Mucosa of gallbladder (tissue), 1 donor: ENCODE measurements around the gene SUSD1. TPM values are rescaled to one million over a fixed set of nuclear protein-coding genes. Genes with fewer than 3 reads are reported as not detected.
"Not testable (repeated sequence)": the region's sequence is repeated elsewhere in the genome, so short reads cannot be mapped to it uniquely, and the experiment has no call there.

Experiments
- DNase-seq: peaks from one replicate; pipeline ENCODE4 v3.0.0-alpha.2; 2020; ENCODE audit warnings: low spot score
- total RNA-seq: library from RNA; stranded (reverse); gene quantifications from one replicate; pipeline ENCODE4 v1.2.1, GENCODE V29; 2021
- donor health status: DM: no; HTN: no; CAD: no.

The SUSD1 gene
- total RNA-seq, 1 donor from 2014 or later: 20.5 TPM

DNA sequence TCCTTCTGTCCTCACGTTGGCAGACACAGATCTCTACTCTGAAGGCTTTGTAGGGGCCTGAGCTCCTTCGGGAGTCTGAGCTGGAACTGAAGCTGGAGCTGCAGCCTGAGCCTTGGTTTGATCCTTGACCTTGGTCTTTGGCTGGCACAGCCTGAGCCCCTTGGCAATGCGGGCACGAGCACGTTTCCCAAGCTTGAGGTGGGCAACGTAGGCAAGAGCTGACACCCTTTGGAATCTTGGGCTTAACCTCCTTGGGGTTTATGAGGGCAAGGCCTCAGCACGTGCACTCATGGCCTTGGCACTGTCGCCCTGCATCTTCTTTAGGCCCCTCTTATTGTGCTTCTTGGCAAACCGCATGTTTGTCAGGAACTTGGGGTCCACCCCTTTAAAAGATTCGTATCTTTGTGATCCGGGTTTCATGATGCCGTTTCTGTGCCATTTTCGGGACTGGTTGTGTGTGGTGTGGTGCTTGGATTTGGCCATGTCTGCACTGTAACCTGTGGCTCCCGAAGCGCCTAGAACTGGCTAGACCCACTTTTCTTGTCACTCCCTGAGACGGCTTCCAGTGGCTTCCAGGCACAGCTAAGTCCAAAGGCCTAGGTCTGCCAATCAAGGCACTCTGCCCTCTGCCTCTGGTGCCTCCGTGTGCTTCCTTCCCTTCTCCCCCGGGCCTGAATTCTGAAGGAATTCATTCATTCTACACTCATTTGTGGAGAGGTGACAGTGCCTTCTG lies 1.4 kb downstream of the SUSD1 start:
- DNase-seq: no peak

DNA sequence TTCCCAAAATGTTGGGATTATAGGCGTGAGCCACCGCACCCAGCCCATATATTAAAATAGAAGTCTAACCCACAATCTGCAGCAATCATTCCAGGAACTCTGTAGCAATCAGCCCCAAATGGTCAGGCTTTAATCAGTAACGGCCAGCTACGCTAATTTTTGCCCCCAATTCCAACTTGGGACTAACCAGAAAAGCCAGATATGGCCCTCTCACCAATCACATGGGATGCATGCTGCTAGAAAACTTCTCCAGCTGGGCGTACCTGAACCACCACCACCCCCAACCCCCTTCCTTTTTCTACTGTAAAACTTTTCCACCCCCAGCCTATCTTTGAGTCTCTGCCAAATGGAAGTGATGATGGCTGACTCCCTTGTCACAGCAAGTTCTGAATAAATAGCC lies 4.1 kb downstream of the SUSD1 start:
- DNase-seq: no peak

GRCh38 chr9:112170235-112170634 lies 4.9 kb downstream of the SUSD1 start:
- DNase-seq: peak; percentile 75

GRCh38 chr9:112169368-112169767 lies 5.7 kb downstream of the SUSD1 start:
- DNase-seq: no peak

DNA sequence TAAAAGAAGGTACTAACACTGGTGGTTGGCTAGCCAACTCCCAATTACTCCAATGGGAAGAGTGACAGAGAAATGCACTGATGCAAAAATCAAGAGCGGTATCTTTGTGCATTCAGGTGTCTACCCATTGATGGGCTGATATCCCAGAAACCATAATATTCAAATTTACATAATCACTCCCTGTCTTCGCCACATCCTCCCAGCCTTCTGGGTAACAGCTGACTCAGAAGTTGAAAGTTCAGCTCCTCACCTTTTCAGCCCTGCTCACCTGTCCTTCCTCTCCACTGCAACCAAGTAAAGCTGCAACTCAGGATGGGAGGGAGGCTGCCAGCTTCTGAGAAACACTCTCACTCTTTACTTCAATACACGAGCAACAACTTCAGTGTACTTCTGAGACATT lies 6.9 kb downstream of the SUSD1 start:
- no peak for DNase-seq

DNA sequence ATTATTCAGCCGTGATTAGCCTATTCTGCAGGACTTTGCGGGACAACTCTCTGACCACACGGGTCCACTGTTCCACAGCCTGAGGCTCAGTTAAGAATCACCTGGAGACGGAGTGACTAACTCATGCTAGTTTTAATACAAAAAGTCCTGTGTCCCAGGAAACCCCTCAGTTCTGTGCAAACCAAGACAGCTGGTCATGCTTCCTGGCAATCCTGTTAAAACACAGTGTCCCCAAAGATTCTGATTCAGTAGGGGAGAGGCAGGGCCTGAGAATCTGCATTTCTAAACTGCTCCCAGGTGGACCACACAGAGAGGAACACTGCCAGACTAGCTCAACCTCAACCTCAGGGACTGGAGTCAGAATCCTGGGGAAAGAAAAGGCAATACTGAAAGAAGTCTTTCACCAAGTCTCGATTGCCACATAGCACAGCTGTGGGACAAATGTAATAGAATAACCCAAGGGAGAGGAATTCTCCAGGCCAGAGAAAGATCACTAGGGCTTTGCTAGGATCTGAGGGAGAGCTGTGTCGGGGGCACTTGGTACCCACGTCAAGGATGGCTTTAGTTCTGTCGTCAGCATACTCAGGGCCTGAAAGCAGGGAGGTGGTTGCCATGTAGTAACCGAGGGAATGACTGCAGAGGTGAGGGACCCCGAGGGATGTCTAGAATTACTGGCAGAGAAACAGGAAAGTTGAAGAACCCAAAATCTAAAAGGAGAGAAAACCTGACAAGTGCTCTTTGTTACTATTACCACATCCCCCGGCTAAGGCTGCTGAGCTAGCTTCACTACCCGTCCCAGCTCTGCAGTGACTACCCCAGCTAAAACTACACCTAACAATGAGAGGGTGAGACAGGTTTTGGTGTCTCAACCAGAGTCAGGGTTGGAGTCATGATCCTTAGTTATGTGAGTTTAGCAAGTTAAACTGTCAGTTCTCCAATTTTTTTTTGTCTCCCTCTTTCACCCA lies 8.6 kb downstream of the SUSD1 start:
- DNase-seq: no peak

- DNase-seq: no peak
Observed at GRCh38 chr9:112162621-112163413, 12.3 kb downstream of the SUSD1 start.

DNA sequence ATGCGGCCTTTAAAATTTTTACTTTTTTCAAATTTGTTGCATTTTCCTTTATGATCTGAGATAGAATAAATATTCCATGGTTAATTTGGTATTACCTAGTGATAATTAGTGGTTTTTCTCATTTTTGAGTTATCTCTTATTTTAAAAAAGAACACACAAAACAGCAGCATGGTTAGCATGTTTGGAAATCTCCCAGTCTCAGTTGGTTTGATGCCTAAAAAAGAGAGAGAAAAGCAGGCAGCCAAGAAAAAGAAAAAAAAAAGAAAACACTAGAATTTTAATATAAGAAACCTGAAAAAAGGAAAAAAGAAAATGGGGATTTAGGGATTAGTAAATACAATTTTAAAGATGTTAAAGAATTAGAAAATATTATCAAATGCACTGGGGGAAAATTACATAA lies 15.3 kb downstream of the SUSD1 start:
- no peak for DNase-seq

DNA sequence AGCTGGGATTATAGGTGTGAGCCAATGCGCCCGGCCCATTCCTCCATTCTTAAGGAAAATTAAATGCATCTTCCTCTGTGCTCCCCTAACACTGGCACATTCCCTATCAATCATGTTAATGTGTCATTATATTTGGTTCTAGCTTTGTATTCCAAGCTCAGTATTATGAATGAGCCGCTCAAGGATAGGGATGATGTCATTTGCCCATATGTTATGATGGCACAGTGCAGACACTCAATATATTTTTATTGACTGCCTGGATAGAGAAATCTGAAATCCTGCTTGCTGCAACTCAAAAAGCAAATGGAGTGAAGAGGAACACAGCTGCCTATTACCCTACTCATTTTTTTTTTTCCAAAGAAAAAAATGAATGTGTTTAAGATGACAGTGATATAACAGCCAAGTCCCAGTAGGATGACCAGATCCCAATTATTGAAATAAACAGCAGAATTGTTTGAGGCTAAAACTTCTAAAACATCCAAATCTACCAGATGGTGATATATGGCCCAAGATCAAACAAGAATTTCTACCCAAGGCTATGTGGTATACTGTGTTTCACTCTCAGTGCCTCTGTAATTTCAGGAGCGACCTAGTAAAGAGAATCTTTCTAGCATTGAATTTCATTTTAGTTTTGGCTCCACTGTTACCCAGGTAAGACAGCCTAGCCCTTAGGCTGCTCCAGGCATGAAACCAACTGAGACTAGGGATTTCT lies 16.3 kb downstream of the SUSD1 start:
- no peak for DNase-seq

DNA sequence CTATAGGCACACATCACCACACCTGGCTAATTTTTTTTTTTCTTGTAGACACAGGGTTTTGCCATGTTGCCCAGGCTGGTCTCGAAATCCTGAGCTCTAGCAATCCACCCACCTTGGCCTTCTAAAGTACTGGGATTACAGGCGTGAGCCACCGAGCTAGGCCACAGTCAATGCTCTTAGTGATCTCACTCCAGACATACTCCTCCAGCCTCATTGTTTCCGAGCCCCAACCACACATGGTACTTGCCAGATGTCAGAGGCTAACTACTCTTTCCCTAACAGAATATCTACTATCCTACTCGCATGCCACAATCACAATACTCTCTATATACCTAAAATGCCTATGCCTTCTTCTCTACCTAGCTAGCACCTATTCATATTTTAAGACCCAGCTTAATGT lies 17.1 kb downstream of the SUSD1 start:
- DNase-seq: no peak

DNA sequence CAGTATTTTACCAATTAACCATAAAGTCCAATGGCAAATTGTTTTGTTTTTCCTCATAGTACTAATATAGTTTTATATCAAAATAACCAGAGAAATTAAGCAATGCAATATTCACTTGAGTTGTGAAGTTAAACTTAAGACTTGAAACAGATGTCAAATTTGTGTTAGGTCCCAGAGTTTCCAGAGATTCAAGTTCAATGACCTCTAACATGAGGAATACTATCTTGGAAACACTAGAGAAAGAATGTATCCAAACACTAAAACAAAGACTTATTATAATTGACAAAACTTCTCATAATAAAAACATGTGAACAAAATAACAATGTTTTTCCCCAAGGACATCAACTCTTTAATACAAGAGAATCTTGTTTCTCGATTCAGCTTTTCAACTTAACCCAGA lies 18.0 kb downstream of the SUSD1 start:
- no peak for DNase-seq

DNA sequence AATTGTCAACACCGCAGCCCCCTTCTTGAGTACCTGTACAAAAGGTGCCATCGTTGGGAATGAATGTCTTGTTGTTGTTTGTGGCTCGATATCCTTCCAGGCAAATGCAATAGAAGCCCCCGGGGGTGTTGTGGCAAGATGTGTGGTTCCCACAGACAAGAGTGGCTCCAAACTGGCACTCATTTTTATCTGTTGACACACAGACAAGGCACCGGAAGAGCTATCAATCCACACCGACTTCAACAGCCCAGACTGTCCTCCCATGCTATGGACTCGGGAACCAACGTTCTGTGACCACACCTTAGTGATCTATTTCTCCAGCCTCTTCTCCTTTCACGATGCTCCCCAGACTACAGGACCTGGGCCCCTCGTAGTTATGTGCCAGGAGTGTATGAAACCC lies 25.9 kb downstream of the SUSD1 start:
- no peak for DNase-seq

DNA sequence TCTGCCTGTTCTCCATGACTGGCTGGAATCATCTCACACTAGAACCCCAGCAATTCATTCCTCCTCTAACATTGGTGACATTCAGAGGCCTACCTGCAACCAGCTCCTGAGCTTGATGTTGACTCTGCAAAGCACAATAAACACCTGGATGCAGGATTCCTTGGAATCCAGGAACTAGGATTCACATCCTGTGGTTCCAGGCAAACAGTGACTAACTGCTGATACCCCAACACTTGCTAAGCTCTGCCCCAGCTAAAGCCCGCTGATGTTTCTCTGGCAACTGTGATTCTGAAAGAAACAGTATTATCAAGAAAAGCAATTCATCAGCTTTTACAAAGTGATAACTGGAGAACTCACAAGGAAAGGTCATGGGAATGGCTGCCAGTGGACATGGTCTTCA lies 29.2 kb downstream of the SUSD1 start:
- DNase-seq: no peak

- no peak for DNase-seq
Observed at GRCh38 chr9:112144807-112145206, 30.3 kb downstream of the SUSD1 start.

- DNase-seq: no peak
Observed at GRCh38 chr9:112142420-112142819, 32.7 kb downstream of the SUSD1 start.

GRCh38 chr9:112140936-112141335 lies 34.2 kb downstream of the SUSD1 start:
- DNase-seq: no peak

GRCh38 chr9:112137066-112137465 lies 38.0 kb downstream of the SUSD1 start:
- DNase-seq: peak; percentile 27

DNA sequence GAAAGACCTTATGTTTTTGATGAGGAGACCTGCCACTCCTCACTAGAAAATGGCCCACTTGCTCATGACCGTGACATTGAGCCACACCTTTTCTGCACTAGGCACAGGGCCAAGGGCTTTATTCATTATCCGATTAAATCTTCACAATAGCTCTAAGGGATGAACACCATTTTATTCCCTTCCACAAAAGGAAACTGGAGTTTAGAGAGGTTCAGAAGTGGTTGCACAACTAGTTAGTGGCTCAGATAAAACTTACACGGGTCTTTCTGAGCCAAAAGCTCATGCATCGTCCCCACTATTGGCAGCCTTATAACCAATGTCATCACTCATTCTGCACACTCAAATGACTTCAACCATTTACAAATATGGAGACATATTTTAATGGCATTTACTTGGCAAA lies 39.4 kb downstream of the SUSD1 start:
- DNase-seq: peak; percentile 32

- DNase-seq: not testable (repeated sequence)
Observed at GRCh38 chr9:112133806-112134205, 41.3 kb downstream of the SUSD1 start.

DNA sequence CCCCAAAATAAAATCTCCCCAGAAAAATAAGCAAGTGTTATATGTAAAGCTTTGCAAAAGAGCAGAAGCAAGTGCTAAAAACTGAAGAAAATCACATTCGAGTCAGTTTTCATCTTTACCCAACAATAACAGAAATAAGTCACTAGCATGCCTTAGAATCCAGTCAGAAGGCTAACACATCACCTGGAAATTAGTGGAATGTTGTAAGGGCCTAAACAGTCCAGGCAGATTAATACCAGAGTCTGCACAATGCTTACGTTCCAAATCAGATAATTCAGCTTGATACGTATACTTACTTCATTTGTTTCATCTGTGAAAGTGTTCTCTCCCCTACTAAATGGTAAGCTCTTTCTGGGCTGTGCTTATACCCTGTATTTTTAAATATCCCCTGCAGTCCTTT lies 42.7 kb downstream of the SUSD1 start:
- DNase-seq: no peak

DNA sequence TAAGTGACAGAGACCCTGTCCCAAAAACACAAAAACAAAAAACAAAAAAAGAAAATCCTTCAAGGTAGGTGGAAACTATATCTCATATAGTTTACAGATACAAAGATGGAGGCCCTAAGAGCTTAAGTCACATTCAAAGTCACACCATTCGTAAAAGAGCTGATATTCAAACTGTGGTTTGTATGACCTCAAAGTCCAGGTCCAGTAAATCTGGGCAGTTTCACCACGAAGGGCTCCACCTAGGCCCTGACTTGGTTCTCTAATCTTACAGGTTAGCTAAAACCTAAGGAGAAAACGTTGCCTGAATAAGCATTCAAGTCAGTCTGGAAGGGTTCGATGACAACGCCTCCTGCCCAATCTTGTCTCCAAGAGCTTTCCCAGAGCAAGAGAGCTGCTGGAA lies 44.1 kb downstream of the SUSD1 start:
- DNase-seq: no peak

GRCh38 chr9:112130347-112130746 lies 44.8 kb downstream of the SUSD1 start:
- no peak for DNase-seq
